B cell (primary cell): ENCODE results near the gene FMNL3.

Experiments
- CTCF ChIP-seq: fragments of 200-600 bp; IDR thresholded peaks from one replicate; pipeline ENCODE4 v1.8.0; 2022; ENCODE audit warnings: antibody characterized with exemption, mild to moderate bottlenecking
- EZH2 ChIP-seq: IDR thresholded peaks from 2 replicates; pipeline ENCODE4 v1.6.1; 2012; ENCODE audit warnings: borderline replicate concordance, low read depth, mild to moderate bottlenecking, moderate library complexity, low read length; ENCODE audit not compliant: insufficient read depth, poor library complexity, severe bottlenecking

GRCh38 chr12:49702676-49703215 lies 4.5 kb downstream of the FMNL3 start:
- TF ChIP-seq CTCF (no peak), EZH2 (no peak)
